Stimulated activated naive CD4-positive, alpha-beta T cell treated with Interleukin-2 at 50 U/mL for 16 hours (primary cell): ENCODE data around the gene LFNG.
"Not testable (repeated sequence)": the region's sequence is repeated elsewhere in the genome, so short reads cannot be mapped to it uniquely, and the experiment has no call there.

Experiments
- DNase-seq: peaks from one replicate; lab custom pipeline; 2025; lab: John Stamatoyannopoulos, UW

The LFNG gene

DNA sequence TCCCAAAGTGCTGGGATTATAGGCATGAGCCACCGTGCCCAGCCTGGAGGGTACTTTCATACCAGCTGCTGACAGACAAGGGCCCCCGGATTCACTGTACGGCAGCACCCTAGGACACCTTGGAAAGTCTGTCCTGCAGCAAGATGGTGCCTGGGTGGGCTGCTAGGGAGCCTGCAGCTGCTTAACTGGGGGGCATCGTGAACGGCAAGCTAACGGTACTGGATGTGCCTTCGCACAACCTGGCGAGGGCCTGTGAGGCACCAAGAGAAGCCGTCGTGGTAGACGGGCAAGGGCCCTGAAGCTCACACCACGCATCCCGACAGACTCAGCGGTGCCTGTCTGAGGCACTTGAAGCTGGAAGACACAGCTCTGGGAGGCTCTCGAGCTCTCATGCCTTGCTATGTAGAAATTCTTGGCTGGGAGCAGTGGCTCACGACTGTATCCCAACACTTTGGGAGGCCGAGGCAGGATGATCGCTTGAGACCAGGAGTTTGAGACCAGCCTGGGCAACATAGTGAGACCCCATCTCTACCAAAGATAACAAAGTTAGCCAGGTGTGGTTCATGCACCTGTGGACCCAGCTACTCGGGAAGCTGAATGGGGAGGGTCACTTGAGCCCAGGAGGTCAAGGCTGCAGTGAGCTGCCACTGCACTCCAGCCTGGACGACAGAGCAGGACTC lies 26.3 kb downstream of the LFNG start:
- DNase-seq: no peak

DNA sequence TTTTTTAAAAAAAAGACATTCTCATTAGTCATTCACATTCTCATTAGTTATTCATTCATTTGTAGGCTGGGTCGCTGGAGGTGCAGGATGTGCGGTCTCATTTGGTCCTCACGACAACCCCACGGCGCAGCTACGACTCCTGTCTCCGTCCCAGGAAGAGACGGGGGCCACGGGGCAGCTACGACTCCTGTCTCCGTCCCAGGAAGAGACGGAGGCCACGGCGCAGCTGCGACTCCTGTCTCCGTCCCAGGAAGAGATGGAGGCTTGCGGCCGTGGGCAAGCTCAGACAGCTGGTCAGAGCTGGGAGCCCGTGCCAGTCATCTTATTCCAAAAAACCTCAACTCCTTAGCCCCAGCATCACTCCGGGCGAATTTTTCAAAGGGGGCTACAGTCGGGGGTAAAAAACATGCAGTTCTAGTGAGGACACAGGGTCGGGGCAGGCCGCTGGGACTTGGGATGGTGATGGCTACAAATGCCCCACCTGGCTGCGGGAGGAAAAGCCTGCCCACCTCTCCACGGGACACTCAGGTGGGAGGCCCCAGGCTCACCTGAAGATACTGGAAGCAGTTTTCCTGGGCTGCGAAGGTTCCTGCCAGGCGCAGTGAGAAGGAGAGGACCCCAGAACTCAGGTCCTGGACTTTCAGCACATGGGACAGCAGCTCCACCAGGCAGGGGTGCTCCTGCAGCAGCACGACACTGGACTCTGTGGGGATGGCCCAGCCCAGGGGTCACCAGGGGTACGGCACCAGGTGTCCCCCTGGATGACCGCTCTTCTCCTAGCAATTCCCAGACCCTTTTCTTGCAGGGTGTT lies 27.4 kb downstream of the LFNG start:
- no peak for DNase-seq

DNA sequence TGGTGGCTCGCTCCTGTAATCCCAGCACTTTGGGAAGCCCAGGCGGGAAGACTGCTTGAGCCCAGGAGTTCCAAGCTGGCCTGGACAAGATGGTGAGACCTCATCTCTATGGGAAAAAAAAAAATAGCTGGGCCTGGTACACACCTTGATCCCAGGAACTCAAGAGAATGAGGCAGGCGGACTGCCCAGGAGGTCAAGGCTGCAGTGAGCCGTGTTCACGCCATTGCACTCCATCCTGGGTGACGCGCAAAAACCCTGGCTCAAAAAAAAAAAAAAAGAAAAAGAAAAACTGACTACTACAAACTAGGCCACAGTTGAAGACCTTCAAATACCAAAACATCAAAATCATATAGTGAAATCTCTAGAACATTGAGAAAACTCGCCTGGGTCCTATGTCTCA lies 31.8 kb downstream of the LFNG start:
- DNase-seq: no peak

- no peak for DNase-seq
Observed at GRCh38 chr7:2553108-2553507, 33.5 kb downstream of the LFNG start.

- no peak for DNase-seq
Observed at GRCh38 chr7:2553831-2554581, 34.4 kb downstream of the LFNG start.

DNA sequence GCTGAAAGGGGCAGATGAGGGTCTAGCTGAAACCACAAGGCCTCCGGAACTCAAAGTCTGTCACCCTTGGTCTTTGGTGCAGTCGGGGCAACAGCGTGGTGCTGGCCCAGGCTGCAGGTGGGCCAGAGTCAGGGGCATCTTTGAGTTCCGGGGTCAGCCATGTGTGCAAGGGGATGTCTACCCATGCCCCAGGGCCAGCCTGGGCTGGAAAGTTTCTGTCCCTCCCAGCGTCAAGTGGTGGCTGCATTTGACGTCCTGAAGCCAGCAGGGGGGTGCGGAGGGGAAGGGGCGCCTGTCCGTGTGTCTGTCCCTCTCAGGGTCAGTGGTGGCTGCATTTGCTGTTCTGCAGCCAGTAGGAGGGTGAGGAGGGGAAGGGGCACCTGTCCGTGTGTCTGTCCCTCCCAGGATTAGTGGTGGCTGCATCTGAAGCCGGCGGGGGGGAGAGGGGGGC lies 35.1 kb downstream of the LFNG start:
- no peak for DNase-seq

GRCh38 chr7:2555121-2556052 lies 35.8 kb downstream of the LFNG start, which contains the start of gene BRAT1:
Gene BRAT1, minus strand, starts transcription at chr7:2555524. Its CDS starts 1,093 bp downstream, at chr7:2554431.
- peak; percentile 94 for DNase-seq

GRCh38 chr7:2558629-2559282 lies 39.2 kb downstream of the LFNG start, which contains the start of gene IQCE:
Gene IQCE, plus strand, starts transcription at chr7:2558979. Its CDS starts 203 bp downstream, at chr7:2559182.
- peak; percentile 88 for DNase-seq

GRCh38 chr7:2559283-2559950 lies 39.8 kb downstream of the LFNG start:
- no peak for DNase-seq

DNA sequence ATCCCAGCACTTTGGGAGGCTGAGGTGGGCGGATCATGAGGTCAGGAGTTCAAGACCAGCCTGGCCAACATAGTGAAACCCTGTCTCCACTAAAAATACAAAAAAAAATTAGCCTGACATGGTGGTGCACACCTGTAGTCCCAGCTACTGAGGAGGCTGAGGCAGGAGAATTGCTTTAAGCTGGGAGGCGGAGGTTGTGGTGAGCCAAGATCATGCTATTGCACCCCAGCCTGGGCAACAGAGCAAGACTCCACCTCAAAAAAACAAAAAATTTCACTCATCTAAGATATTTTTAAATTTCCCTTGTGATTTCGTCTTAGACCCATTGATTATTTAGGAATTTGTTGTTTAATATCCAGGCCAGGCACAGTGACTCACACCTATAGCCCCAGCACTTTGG lies 44.4 kb downstream of the LFNG start:
- not testable (repeated sequence) for DNase-seq

- DNase-seq: no peak
Observed at GRCh38 chr7:2564970-2565540, 45.5 kb downstream of the LFNG start.

DNA sequence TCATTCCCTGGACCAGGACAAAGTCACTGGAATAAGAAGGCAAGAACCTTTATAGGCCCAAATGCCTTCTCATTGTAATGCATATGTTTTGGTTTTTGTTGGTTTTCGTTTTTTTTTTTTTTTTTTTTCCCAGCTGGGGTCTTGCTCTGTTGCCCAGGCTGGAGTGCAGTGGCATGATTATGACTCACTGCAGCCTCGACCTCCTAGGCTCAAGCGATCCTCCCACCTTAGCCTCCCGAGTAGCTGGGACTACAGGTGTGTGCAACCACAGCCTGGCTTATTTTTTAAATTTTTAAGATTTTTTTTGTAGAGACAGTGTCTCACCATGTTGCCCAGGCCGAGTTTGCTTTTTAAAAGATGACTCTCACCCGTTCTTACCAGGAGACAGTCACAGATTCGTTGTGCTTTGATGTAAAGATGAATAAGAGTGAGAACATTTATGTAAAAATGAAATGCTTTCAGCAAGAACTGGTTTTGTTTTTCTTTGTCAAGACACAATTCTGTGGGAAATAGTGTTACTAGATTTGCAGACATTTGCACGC lies 46.8 kb downstream of the LFNG start:
- no peak for DNase-seq

- DNase-seq: peak; percentile 46
Observed at GRCh38 chr7:2566890-2567678, 47.5 kb downstream of the LFNG start.

GRCh38 chr7:2567679-2568278 lies 48.2 kb downstream of the LFNG start:
- no peak for DNase-seq

DNA sequence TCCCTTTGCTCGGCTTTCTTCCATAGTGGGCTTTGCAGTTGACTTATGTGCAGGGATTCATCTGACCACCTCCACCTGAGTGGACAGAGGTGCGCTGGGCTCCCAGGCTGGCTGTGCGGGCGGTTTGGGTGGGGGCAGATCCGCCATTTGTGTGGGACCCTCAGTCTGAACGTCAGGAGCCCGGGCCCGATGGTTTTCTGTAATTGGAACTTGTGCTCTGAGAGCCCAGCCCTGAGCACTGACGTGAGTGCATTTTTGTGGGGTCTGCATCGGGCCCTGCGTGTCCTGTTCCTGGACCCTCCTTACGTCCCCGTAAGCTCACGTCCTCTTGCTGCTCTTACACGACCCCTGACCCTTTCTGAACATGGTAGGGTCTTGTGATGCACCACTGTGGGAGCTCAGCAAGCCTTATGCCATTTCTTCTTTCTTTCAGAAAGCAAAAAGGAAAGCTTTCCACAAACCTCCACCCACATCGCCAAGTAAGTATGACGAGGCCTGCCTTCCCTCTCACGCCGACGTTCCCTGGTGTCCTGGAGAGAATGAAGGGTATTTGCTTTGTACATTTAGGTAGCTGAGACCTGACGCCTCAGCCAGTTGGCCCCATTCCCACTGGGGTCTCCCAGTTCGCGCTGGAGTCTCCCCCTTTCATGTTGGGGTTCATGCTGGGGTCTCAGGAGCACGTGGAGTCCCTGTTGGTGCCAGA lies 49.1 kb downstream of the LFNG start:
- no peak for DNase-seq

DNA sequence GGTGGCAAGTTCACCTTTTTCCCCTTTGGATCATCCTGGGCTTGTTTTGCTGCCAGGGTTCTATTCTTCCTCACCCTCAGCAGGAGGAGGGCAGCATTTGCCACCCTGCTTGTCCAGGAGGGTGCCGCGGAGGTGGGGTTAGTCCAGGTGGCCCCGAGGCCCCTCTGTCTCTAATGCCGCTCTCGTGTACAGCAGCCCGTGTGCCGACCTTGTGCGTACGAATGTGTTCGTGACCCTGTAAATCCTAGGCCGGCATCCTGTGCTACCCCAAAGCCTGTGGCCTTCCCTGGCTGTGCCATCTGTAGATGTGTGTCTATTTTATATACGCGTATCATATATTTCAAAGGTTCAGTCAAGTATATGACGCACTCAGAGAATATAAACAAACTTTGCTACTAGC lies 49.8 kb downstream of the LFNG start:
- no peak for DNase-seq

- DNase-seq: no peak
Observed at GRCh38 chr7:2570021-2570420, 50.4 kb downstream of the LFNG start.

- no peak for DNase-seq
Observed at GRCh38 chr7:2571409-2571808, 51.8 kb downstream of the LFNG start.
